HG03520 (cell line): ENCODE measurements around the gene CDH4.

Experiments used
- ATAC-seq: cut with Tn5 transposase; IDR thresholded peaks from one replicate; pipeline ENCODE4 v1.9.1; 2021; ENCODE audit warnings: mild to moderate bottlenecking, moderate library complexity; ENCODE audit not compliant: unreplicated experiment

The CDH4 gene

DNA sequence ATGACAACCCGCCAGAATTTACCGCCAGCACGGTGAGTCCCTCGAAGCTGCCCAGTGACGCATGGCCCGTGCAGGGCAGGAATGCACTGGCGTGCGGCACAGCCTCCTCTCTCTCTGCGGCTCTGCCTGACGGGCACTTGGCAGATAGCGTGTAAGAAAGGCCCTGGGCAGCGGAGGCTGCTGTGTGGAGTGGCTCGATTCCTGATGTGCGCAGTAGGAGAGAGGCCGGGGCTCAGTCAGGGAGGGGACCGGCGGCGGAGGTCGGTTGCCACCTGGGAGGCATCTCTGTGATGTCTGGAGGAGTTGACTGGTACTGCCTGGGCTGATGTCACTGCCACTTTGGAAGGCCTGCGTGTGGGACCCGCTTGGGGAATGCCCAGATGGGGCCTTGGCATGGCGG, 643.0 kb downstream of the CDH4 start:
- no peak for ATAC-seq

DNA sequence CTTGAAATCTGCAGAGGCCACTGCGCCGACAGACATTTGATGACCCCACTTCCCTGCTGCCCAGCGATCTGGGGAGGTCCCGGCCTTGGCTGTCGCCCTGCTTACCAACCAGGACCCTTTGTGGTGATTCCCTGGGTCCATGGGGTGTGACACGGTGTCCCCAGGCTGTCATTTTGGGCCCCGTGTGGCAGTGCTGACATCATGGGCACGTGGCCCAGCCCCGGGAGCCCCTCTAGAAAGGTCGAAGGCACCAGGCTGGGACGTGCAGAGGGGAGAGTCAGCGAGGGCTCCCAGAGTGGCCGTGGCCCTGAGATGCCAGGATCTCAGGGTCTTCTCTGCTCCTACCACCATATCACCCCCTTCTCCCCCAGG, 643.6 kb downstream of the CDH4 start:
- no peak for ATAC-seq

DNA sequence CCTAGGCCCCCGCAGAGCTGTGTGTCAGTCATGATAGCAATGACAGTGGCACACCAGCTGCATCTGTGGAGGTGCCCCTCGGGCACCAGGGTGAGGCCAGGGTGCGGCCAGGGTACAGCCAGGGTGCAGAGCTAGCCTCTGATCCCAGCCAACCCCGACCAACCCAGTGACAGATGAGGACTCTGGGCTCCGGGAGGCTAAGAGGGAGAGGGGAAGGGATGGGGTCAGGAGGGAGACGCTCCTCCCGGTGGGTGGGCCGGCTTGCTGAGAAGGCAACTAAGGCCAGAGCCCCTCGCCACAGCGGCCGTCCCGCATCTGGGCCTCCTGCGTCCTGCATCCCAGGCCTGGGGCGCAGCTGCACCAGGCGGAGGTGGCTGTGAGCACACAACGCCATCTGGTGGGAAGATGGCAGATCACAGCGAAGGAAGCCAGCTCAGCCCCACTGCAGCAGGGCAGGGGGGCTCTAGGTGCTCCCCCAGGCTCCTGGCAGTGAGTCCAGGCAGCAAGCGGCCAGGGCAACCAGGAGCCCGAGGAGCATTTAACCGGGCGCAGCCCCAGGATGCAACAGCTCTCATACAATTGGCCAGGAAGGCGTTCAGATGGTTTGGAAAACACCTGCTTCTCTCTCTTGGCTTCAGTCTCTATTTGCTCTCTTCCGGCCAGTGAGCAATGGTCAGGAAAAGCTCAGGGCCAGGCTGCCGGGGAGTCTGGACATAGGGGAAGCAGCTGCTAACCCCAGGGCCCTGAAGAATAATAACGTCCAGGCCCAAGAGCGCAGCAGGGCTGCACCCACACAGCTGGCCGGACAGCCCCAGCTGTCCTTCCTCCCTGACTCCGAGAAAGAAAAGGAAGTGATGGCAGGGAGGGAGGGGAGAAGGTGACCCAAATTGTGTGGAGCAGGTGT, 644.2 kb downstream of the CDH4 start:
- no peak for ATAC-seq

DNA sequence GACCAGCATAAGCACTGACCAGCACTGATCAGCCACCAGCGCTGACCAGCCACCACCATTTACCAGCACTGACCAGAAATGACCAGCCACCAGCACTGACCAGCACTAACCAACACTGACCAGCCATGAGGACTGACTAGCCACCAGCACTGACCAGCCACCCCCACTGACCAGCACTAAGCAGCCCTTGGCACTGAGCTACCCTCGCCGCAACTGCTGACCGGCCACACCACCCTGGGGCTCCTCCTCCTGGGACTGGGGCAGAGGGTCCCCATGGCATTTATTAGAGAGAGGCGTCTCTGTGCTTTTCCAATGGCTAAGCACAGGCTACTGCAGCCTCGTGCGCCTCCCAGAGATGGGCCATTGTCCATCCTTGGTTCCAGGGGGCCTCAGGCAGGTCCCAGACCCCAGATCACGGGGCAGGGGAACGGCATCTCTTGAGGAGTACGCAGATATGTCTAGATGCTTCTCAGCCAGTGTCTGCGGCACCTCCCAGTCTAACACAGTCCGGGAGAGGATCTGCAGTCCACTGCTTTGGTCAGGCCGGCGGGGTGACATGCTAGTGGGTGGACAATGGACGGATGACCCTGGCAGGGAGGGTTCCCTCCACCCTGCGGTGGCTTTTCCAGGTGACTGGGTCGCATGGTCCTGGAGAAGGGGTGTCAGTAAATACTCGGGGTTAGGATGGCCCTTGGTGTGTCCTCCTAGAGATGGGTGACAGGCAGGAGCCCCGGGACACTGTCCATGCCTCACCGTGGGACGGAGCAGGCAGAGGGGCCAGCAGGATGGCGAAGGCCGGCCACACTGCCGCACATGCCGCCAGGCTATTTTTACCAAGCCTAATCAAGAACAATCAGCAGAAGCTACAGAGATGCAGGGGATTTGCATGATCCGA, 645.6 kb downstream of the CDH4 start:
- no peak for ATAC-seq

DNA sequence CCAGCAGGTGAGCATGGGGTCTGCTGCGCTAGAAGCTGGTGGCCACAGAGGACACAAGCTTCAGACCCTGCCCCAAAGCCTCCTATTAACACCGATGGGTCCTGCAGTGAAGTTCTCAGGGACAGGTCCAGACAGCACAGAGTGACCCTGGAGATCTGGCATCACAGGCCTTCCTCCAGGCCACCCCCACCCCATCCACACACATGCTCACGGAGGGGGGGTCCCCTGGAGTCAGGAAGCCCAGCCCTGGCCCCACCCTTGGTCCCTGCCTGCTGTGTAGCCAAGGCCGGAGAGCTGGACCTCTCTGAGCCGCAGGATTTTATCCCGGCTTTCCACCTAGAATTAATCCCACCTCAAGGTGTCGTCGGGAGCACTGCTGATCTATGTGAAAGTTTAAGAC, 646.3 kb downstream of the CDH4 start:
- no peak for ATAC-seq

DNA sequence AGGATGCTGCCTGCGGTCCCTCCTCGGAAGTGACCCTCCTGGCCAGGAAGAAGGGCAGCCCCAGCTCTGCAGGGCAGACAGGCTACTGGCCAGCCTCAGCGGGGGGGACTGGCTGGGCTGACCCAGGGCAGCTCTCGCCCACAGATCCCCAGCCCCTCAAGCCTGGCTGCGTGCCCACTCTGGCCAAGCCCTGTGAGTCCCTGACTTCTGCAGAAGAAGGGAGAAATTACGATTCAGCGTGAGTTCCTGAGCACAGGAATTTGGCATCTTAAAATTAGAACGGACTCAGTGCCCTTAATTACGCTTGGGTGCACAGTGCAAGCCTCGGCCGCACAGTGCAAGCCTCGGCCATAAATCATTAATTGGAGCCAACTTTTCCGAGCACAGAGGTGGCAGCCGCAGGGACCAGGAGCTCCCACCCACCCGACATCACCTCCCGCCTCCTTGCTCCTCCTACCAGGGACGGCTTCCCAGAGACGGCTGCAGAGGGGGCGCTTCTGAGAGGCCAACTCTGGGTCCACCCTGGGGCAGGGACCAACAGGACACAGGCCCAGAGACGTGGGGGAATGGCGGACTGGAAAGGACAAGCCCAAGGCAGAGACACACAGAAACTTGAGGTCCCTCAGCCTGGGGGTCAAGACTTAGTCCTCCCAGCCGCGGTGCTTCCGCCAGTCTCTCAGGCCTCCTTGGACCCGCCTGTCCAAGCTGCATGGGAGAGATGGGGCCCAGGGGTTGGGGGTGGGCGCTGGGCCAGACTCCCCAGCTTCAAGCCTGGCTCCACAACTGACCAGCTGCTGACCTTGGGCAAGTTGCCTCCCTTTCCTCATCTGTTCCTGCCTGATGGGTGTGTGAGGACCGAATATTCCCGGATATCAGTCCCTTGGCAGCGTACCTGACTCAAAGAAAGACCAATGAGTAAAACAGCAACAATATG, 648.2 kb downstream of the CDH4 start:
- ATAC-seq: no peak

DNA sequence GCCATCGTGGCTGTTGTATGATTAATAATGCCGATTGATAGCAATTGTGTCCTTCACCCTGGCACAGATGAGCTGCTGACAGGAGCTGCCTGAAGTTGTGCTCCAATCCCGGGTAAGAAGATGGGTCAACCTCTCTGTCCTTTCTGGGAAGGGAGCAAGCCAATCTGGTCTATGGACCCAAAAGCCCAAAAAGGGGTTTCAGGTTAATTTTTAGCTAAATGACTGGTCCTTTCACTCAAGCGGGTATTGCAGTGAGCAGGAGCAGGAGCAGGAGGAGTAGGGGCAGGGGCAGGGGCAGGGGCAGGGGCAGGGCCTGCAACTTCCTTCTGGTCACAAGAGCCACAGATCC, 648.9 kb downstream of the CDH4 start:
- ATAC-seq: no peak

DNA sequence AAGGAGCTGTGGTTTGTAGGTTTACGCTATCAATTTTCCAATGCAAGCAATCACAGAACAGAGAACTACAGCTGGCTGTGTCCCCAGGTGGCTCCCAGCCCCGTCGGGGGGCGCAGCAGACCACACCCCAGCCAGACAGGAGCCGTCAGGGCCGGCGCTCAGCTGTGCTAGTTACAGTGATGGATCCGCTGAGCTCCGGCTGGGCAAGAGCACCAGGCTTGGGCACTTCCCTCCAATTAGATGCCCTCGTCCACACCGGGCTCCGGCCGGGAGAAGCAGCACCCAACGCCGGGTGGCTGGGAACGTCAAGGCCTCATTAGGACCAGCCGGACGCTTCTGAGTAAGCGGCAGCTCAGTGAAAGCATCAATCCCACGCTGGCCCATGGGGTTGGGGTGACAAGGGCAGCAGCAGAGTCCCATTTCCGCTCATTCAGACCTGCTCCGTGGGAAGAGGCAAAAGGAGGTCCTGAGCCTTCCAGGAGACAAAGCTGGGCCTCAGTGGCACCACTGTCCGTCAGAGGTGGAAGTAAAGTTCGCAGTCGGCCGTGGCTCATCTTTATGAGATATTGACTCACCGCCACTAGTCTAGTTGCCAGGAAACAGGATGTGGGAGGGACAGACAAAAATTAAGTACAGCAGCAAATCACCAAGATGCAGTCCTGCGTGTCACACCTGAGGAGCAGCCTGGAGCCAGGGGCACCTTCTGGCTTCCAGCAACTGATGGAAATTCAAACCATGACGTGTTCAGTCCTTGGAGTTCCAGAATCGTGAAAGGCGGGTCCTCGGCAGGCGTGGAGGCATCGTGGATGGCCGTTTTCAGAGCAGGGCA, 649.5 kb downstream of the CDH4 start:
- no peak for ATAC-seq

DNA sequence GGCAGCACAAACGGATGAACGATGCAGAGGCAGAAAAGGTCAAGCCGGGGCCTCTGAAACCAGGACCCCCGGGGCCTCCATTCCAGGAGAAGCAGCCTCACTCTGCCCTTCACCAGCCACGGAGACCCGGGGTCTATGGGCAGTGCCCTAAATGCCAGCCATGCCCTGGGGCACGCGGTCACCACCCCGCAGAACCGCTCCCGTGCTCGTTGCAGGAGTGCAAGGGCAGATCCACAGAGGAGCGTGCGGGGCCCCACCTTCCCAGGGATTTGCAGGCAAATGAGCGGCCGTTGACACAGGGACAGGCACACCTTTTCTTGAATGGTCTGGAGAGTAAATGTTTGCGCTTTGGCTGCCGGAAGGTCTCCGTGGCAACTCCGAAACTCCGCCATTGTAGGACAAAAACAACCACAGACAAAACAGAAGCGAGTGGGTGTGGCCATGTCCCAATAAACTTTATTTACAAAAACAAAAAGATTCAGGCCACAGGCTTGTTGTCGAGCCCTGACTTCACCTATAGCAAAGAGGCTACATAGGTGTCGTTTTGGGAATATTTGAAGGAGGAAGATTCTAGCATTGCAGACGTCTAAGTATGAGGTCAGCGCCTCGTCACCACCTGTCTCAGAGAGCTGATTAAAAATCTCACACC, 650.3 kb downstream of the CDH4 start:
- no peak for ATAC-seq

DNA sequence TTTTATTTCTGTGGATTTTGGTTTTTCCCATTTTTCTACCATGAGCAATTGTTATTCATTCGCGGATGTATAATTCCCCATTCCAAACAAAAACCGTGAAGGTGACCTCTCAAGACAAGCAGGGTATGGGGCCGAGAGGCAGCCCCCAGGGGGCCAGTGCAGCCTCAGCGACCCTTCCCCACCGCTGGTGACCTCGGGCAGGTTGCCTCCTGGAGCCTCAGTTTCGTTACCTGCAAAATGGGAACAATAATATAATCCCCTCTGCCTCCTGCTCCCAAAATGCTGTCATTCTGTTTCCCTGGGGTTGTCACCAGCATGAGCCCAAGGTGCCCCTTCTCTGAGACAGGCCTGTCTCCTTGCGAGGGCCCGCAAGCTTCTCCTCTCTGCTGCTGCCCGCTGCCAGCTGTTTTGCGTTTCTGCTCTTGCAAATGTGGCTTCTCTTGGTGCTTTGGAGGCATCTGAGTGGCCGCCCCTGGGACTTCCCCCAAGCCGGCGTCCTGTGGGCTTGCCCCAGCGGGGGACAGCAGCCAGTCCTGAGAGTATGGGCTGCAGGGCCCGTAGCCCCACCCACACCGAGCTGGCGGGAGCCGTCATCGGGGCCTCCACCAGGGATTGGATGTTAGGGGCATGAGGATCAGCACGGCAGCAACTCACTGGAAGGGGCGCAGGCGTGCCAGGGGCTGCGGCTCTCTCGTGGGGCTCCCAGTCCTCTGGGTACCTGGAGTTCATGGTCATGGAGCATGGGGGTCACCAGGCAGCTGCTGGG, 651.7 kb downstream of the CDH4 start:
- no peak for ATAC-seq

DNA sequence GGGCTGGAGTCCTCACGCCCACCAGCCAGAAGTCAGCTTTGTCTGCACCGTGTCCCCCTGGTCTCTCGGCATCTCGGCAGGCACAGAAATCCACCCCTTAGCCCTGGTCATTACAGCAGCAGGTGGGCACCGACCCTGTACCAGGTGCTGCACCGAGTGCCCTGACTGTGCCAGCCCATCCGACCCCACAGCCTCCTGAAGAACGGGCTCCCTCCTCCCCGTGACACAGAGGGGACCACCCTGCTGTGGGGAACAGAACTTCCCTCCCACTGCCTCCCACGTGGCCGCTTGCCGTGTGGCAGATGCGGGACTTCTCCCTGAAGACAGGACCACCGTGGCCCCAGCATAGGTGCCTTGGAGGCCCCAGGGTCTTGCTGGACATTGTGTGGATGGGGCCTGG, 652.4 kb downstream of the CDH4 start:
- no peak for ATAC-seq

DNA sequence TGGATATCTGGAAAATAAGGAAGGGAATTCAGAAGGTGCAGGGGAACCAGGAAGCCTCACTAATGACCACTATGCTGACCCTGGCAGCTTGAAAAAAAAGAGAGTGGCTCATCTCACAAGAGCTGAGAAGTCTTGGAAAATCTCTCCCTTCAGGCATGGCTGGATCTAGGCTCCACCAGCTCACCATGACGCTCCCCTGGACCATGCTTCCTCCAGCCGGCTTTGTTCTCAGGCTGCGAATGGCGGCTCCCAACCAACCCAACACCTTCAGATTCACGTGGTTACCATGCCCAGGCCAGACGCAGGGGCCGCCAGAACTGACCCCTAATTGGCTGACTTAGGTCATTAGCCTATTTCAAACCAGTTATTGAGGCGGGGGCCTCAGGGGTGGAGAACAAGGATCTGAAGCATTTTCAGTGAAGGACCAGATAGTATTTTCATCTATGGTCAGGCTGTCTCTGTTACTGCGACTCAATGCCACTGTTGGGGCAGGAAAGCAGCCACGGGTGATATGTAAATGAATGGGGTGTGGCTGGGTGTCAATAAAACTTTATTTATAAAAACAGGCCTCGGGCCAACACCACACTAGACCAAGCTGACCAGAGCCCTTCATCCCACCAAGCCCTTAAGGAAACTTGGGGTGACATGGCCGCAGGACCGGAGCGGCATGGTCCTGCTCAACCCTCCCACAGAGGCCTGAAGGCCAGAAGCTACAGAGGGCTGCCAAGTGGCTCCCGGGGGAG, 653.9 kb downstream of the CDH4 start:
- ATAC-seq: no peak

DNA sequence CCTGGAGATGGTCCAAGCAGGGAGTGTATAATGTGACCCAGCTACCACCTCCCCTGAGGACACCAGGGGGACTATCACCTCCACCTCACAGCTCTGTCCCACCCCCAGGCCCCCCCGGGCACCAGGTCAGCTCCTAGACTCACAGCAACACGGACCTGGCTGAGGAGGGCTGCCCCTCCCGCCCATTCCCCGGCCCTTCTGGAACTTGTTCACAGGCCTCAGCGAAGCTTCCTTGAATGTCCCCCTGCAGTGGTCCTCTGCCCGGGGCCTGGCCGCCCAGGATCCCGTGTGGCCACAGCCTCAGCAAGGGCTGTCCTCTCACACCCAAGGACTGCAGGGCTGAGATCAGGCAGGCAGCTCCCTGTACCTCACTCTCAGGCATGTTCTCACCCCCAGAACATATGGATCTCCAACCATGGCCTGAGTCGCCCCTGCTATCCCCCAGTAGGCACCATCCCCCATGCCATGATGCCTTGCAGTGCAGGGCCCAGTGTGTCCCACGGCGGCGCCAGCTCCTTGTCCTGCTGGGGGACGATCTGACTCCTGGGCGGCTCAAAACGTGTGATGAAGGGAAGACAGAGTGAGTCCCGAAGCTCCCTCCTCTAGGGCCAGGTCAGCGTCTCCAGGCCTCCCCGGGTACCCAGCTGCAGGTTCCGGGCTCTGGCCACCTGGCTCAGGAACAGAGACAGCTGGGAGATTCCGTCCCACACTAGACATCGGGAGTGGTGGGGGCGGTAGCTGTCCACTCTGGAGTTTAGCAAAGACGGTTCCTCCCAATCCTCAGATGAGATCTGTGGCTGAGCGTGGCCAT, 655.2 kb downstream of the CDH4 start:
- ATAC-seq: no peak

DNA sequence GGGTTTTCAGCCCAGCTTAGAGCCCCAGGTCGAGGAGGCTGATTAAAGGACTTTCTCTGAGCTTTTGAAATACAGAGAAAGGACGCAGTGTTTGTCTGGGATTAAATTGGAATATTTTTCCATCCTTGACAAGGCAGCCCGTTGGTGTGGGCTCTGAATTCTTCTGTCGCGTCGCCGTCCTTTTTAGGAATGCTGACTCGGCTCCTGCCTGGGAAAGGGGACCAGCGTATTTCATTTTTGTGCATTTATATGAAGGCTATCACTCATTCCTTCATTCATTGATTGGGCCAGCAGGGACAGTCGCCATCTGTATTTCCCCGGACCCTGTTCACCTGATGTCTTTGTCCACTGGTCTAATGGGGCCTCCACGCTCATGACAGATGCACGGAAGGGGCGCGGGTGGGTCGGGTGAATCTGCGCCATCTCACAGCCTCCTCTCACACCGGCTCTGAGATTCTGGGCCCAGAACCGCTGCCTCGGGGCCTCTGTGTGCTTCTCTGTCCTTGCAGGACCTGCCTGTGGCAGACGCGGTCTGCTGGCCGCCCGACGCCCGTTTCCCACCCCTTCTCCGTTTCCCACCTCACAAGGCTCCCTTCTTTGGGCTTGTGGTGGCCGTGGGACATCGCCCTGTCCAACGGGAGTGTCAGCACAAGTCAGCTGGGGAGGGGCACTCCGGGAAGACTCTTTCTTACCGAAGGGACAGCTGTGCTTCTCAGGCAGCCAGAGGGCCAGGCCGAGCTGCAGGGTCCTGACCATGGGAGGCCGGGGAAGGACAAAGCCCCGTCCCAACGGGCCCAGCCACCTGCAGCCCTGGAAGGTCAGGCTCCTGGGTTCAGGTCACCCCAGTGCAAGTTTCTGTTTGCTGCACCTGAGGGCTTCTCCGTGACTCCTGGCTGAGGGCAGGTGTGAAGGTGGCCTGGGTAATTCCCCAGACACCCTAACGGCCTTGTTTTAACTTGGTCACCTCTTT, 656.3 kb downstream of the CDH4 start:
- no peak for ATAC-seq

DNA sequence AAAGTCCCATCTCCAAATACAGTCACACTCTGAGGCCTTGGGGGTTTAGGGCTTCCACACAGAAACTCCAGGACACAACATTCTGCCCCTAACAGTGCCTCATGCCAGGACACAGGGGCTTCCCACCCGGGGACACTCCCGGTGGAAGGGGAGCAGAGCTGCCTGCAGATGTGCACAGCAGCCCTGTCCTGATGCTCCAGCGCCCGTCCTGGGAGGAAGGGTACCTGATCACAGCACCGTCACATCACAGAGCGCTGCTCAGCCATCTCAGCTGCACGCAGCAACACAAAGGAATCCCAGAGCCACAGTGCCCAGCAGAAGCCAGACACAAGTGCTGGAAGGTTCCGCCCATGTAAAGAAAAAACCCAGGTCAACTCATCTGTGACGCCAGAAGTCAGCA, 657.0 kb downstream of the CDH4 start:
- ATAC-seq: no peak

DNA sequence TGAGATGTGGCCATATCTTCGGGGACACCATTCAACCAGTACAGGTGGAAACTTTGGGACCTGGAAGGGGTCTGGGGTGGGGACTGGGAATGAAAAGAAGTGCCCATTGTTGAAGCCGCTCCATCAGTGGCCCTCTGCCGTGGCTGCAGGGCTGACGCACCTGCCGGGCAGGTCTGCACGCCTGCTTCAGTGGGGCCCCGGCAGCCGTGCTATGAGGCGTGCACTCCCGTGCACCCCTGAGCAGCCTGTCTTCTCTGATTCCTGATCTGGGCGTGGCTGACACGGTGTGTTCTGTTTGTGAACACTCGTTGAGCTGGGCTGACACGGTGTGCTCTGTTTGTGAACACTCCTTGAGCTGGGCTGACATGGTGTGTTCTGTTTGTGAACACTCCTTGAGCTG, 657.8 kb downstream of the CDH4 start:
- no peak for ATAC-seq
